Mesendoderm (in vitro differentiated cells): ENCODE measurements around the gene TOMM40.

ENCODE experiments used
- DNase-seq: peaks from one replicate; pipeline ENCODE4 v3.0.0; 2013
- H2AK5ac ChIP-seq: 2 replicates; pipeline ENCODE4 v1.6.1; 2013; ENCODE audit warnings: low read length, inconsistent platforms
- H2BK120ac ChIP-seq: 2 replicates; pipeline ENCODE4 v1.6.1; 2013; ENCODE audit warnings: low read depth, mild to moderate bottlenecking, low read length, moderate library complexity, mixed read lengths
- H2BK15ac ChIP-seq: replicated peaks from 2 replicates; pipeline ENCODE4 v1.6.1; 2013; ENCODE audit warnings: low read depth, mild to moderate bottlenecking, moderate library complexity
- H2BK5ac ChIP-seq: 2 replicates; pipeline ENCODE4 v1.6.1; 2013; ENCODE audit warnings: low read length, inconsistent platforms
- H3K18ac ChIP-seq: 2 replicates; pipeline ENCODE4 v1.6.1; 2013; ENCODE audit warnings: mild to moderate bottlenecking, low read length, mixed read lengths
- H3K23ac ChIP-seq: one replicate; pipeline ENCODE4 v1.6.1; 2013; ENCODE audit warnings: low read length
- H3K27ac ChIP-seq: 2 replicates; pipeline ENCODE4 v1.5.1; 2013; ENCODE audit warnings: low read depth, mild to moderate bottlenecking, inconsistent platforms, low read length, moderate library complexity
- H3K27me3 ChIP-seq: 2 replicates; pipeline ENCODE4 v1.6.1; 2013; ENCODE audit warnings: low read length, control low read depth, mild to moderate bottlenecking, inconsistent platforms; ENCODE audit not compliant: insufficient read depth, poor library complexity
- H3K36me3 ChIP-seq: 2 replicates; pipeline ENCODE4 v1.6.1; 2013; ENCODE audit warnings: low read length, inconsistent platforms; ENCODE audit not compliant: control insufficient read depth, insufficient read depth
- H3K4ac ChIP-seq: one replicate; pipeline ENCODE4 v1.6.1; 2013; ENCODE audit warnings: low read depth, mild to moderate bottlenecking, low read length, moderate library complexity
- H3K4me1 ChIP-seq: 2 replicates; pipeline ENCODE4 v1.6.1; 2013; ENCODE audit warnings: low read depth, low read length, inconsistent platforms; ENCODE audit not compliant: control insufficient read depth
- H3K4me2 ChIP-seq: 2 replicates; pipeline ENCODE4 v1.6.1; 2013; ENCODE audit warnings: low read length
- H3K4me3 ChIP-seq: 2 replicates; pipeline ENCODE4 v1.5.1; 2013; ENCODE audit warnings: mild to moderate bottlenecking, low read length
- H3K56ac ChIP-seq: one replicate; pipeline ENCODE4 v1.6.1; 2013; ENCODE audit warnings: low read length
- H3K79me1 ChIP-seq: 2 replicates; pipeline ENCODE4 v1.6.1; 2013; ENCODE audit warnings: low read length, inconsistent platforms
- H3K79me2 ChIP-seq: 2 replicates; pipeline ENCODE4 v1.6.1; 2013; ENCODE audit warnings: mild to moderate bottlenecking, low read length; ENCODE audit not compliant: control insufficient read depth, insufficient read depth
- H3K9ac ChIP-seq: 2 replicates; pipeline ENCODE4 v1.6.1; 2013; ENCODE audit warnings: low read length, inconsistent platforms
- H4K5ac ChIP-seq: one replicate; pipeline ENCODE4 v1.6.1; 2013; ENCODE audit warnings: low read length
- H4K8ac ChIP-seq: one replicate; pipeline ENCODE4 v1.6.1; 2013; ENCODE audit warnings: low read depth, mild to moderate bottlenecking, control low read depth, low read length, moderate library complexity
- WGBS: extraction: QIAGEN DNeasy Blood & Tissue Kit; methylation state at CpG from one replicate; pipeline ENCODE4 v1.1.7; 2013; ENCODE audit warnings: low lambda C conversion rate, missing lambda C conversion rate; ENCODE audit not compliant: insufficient coverage; ENCODE audit errors: extremely low coverage; 5-methylcytosine and 5-hydroxymethylcytosine counted together

Gene TOMM40

GRCh38 chr19:44931541-44931940, 40.5 kb downstream of the TOMM40 start:
- Histone ChIP-seq H4K5ac (no peak overlapping the region), H3K79me2 (no peaks in the 10 kb centered on the region), H2BK120ac (no peak overlapping the region), H3K4me2 (no peak overlapping the region), H3K4ac (no peak overlapping the region), H3K9ac (no peak overlapping the region), H3K27ac (no peak overlapping the region), H3K18ac (no peak overlapping the region), H2AK5ac (no peak overlapping the region), H3K4me1 (no peaks in the 10 kb centered on the region), H2BK15ac (no peak overlapping the region), H3K4me3 (no peak overlapping the region), H2BK5ac (no peak overlapping the region), H4K8ac (no peak overlapping the region), H3K27me3 (no peaks in the 10 kb centered on the region), H3K79me1 (no peaks in the 10 kb centered on the region), H3K56ac (no peak overlapping the region), H3K36me3 (no peaks in the 10 kb centered on the region), H3K23ac (no peak overlapping the region)
- no CpG with 5 or more reads among the region's 4 CpGs for WGBS
- no peak for DNase-seq

- Histone ChIP-seq H3K4me1 (no peaks in the 10 kb centered on the region), H3K36me3 (no peaks in the 10 kb centered on the region), H3K23ac (no peak overlapping the region), H2AK5ac (no peak overlapping the region), H4K8ac (no peak overlapping the region), H3K4me2 (no peak overlapping the region), H2BK15ac (no peak overlapping the region), H3K4me3 (no peak overlapping the region), H3K79me2 (no peaks in the 10 kb centered on the region), H3K56ac (no peak overlapping the region), H3K27me3 (no peaks in the 10 kb centered on the region), H3K27ac (no peak overlapping the region), H2BK120ac (no peak overlapping the region), H2BK5ac (no peak overlapping the region), H3K4ac (no peak overlapping the region), H3K18ac (no peak overlapping the region), H3K9ac (no peak overlapping the region), H4K5ac (no peak overlapping the region), H3K79me1 (no peaks in the 10 kb centered on the region)
- DNase-seq = no peak
- WGBS = no CpG with 5 or more reads among the region's 5 CpGs
Observed at GRCh38 chr19:44939668-44940067, 48.6 kb downstream of the TOMM40 start.

GRCh38 chr19:44942067-44942571, 51.1 kb downstream of the TOMM40 start, which contains the start of gene APOC4:
TSS of gene APOC4 (plus strand) at chr19:44942237. CDS start at chr19:44942278, 41 bp downstream.
- Histone ChIP-seq H3K4me2 (no peak within 1 kb of the TSS), H3K79me1 (no peaks in the 10 kb centered on the region), H3K27ac (no peak within 1 kb of the TSS), H3K4me3 (no peak within 1 kb of the TSS), H4K5ac (no peak within 1 kb of the TSS), H3K56ac (no peak within 1 kb of the TSS), H3K9ac (no peak within 1 kb of the TSS), H3K23ac (no peak within 1 kb of the TSS), H2BK5ac (no peak within 1 kb of the TSS), H2AK5ac (no peak within 1 kb of the TSS), H3K18ac (no peak within 1 kb of the TSS), H3K27me3 (no peaks in the 10 kb centered on the region), H3K36me3 (no peaks in the 10 kb centered on the region), H2BK120ac (no peak within 1 kb of the TSS), H4K8ac (no peak within 1 kb of the TSS), H3K79me2 (no peaks in the 10 kb centered on the region), H2BK15ac (no peak within 1 kb of the TSS), H3K4me1 (no peaks in the 10 kb centered on the region), H3K4ac (no peak within 1 kb of the TSS)
- WGBS = 100% methylated on average over 3 of the region's 14 CpGs
- DNase-seq = no peak

GRCh38 chr19:44943801-44944249, 52.8 kb downstream of the TOMM40 start:
- Histone ChIP-seq H3K23ac (no peak overlapping the region), H3K4me3 (no peak overlapping the region), H3K4ac (no peak overlapping the region), H3K4me2 (no peak overlapping the region), H3K79me2 (no peaks in the 10 kb centered on the region), H3K56ac (no peak overlapping the region), H2BK15ac (no peak overlapping the region), H3K36me3 (no peaks in the 10 kb centered on the region), H3K9ac (no peak overlapping the region), H3K79me1 (no peaks in the 10 kb centered on the region), H2AK5ac (no peak overlapping the region), H2BK120ac (no peak overlapping the region), H4K8ac (no peak overlapping the region), H3K18ac (no peak overlapping the region), H3K27ac (no peak overlapping the region), H3K27me3 (no peaks in the 10 kb centered on the region), H4K5ac (no peak overlapping the region), H2BK5ac (no peak overlapping the region), H3K4me1 (no peaks in the 10 kb centered on the region)
- no CpG with 5 or more reads among the region's 10 CpGs for WGBS
- DNase-seq = no peak

- no peak overlapping the region for H2BK5ac ChIP-seq
- H3K4ac ChIP-seq = no peak overlapping the region
- H3K4me3 ChIP-seq = no peak overlapping the region
Observed at GRCh38 chr19:44947041-44947581, 56.1 kb downstream of the TOMM40 start.

GRCh38 chr19:44948237-44948636, 57.2 kb downstream of the TOMM40 start:
- Histone ChIP-seq H2BK5ac (no peak overlapping the region), H4K8ac (no peak overlapping the region), H3K9ac (no peak overlapping the region), H3K4me3 (no peak overlapping the region), H3K23ac (no peak overlapping the region), H3K4ac (no peak overlapping the region), H3K4me2 (no peak overlapping the region), H3K56ac (no peak overlapping the region), H3K36me3 (no peaks in the 10 kb centered on the region), H2BK120ac (no peak overlapping the region), H3K27me3 (no peaks in the 10 kb centered on the region), H3K27ac (no peak overlapping the region), H3K79me1 (no peaks in the 10 kb centered on the region), H2AK5ac (no peak overlapping the region), H3K18ac (no peak overlapping the region), H3K4me1 (no peaks in the 10 kb centered on the region), H2BK15ac (no peak overlapping the region), H3K79me2 (no peaks in the 10 kb centered on the region), H4K5ac (no peak overlapping the region)
- WGBS = no CpG with 5 or more reads among the region's 5 CpGs
- DNase-seq = no peak

More at GRCh38 chr19:44947041-44947581, 56.1 kb downstream of the TOMM40 start:
- Histone ChIP-seq H2BK15ac (no peak overlapping the region), H3K79me2 (no peaks in the 10 kb centered on the region), H3K4me1 (no peaks in the 10 kb centered on the region), H3K27me3 (no peaks in the 10 kb centered on the region), H4K5ac (no peak overlapping the region), H4K8ac (no peak overlapping the region), H3K9ac (no peak overlapping the region), H3K56ac (no peak overlapping the region), H2AK5ac (no peak overlapping the region), H3K18ac (no peak overlapping the region), H3K36me3 (no peaks in the 10 kb centered on the region), H2BK120ac (no peak overlapping the region), H3K4me2 (no peak overlapping the region), H3K79me1 (no peaks in the 10 kb centered on the region), H3K23ac (no peak overlapping the region), H3K27ac (no peak overlapping the region)
- WGBS = no CpG with 5 or more reads among the region's 13 CpGs
- no peak for DNase-seq
